PFSK-1 (cell line): Measurements from ENCODE around the gene FGF19.

Experiments used
- FOXP2 ChIP-seq: optimal IDR thresholded peaks from 2 replicates; pipeline ENCODE3; 2011; ENCODE audit warnings: borderline replicate concordance, control low read depth, inconsistent platforms; ENCODE audit not compliant: insufficient read depth; ENCODE audit errors: extremely low read length, extremely low read depth
- POLR2AphosphoS5 ChIP-seq: IDR thresholded peaks from 2 replicates; pipeline ENCODE4 v1.6.1; 2012; ENCODE audit warnings: low read depth, mild to moderate bottlenecking, control low read depth, low read length, moderate library complexity
- REST ChIP-seq, 2 experiments: IDR thresholded peaks; 2 replicates each; pipeline versions ENCODE4 v1.6.1 to v1.8.0; 2011 to 2012; ENCODE audit warnings: low read depth in 2 of 2, low read length in 2 of 2, control low read depth in 1 of 2, inconsistent platforms in 1 of 2, mild to moderate bottlenecking in 1 of 2, moderate library complexity in 1 of 2; ENCODE audit not compliant: insufficient read depth in 1 of 2
- SIN3A ChIP-seq: IDR thresholded peaks from 2 replicates; pipeline ENCODE4 v1.6.1; 2012; ENCODE audit warnings: mild to moderate bottlenecking, low read length, moderate library complexity, borderline replicate concordance; ENCODE audit not compliant: insufficient read depth
- TAF1 ChIP-seq: IDR thresholded peaks from 2 replicates; pipeline ENCODE4 v1.6.1; 2012; ENCODE audit warnings: low read length, control low read depth, borderline replicate concordance; ENCODE audit not compliant: insufficient read depth

Gene FGF19

GRCh38 chr11:69705901-69706787 lies 2.3 kb upstream of the FGF19 start:
- TF ChIP-seq TAF1 (no peak), SIN3A (no peak), FOXP2 (no peak), POLR2AphosphoS5 (no peak), REST (IDR thresholded peaks at IDR 0.05; ENCODE audit: insufficient read depth in 1 of 2, low read depth in 2 of 2, low read length in 2 of 2) (no peak)

- no peak for TF ChIP-seq POLR2AphosphoS5
- no peak for TF ChIP-seq REST (IDR thresholded peaks at IDR 0.05; ENCODE audit: insufficient read depth in 1 of 2, low read depth in 2 of 2, low read length in 2 of 2)
- no peak for TF ChIP-seq TAF1
- no peak for TF ChIP-seq FOXP2
- no peak for TF ChIP-seq SIN3A
Measured at GRCh38 chr11:69705351-69705811, 1.6 kb upstream of the FGF19 start.

- TF ChIP-seq TAF1 (no peak), POLR2AphosphoS5 (no peak), SIN3A (no peak), REST (IDR thresholded peaks at IDR 0.05; ENCODE audit: insufficient read depth in 1 of 2, low read depth in 2 of 2, low read length in 2 of 2) (no peak), FOXP2 (no peak)
Measured at GRCh38 chr11:69704508-69705253, 859 bp upstream of the FGF19 start.

GRCh38 chr11:69703453-69703767 lies 412 bp downstream of the FGF19 start:
- TF ChIP-seq POLR2AphosphoS5 (no peak), SIN3A (no peak), TAF1 (no peak), FOXP2 (no peak), REST (IDR thresholded peaks at IDR 0.05; ENCODE audit: insufficient read depth in 1 of 2, low read depth in 2 of 2, low read length in 2 of 2) (no peak)
